Subcutaneous adipose tissue (tissue), 4 donors: ENCODE data around the gene ING3. TPM values are rescaled to one million over a fixed set of nuclear protein-coding genes. Genes with fewer than 3 reads are reported as not detected.

Source experiments
- CTCF ChIP-seq: fragments of 450-650 bp; IDR thresholded peaks from one replicate; pipeline ENCODE4 v1.5.1; 2016; ENCODE audit warnings: low read depth, mild to moderate bottlenecking, control low read depth, antibody characterized with exemption, moderate library complexity
- total RNA-seq, 4 donors: library from RNA; depleted of rRNA; stranded (reverse); fragments of >200 nt; gene quantifications; one replicate each; pipeline ENCODE4 v1.1.0, GENCODE V29; 2016

ING3 gene
- total RNA-seq, 4 donors from 2014 or later: 17.8 to 24.8 (median 18.2) TPM

GRCh38 chr7:121016966-121017365 is 66.4 kb downstream of the ING3 start:
- TF ChIP-seq CTCF: no peak

GRCh38 chr7:121017586-121017985 is 67.0 kb downstream of the ING3 start:
- TF ChIP-seq CTCF: no peak

- no peak for TF ChIP-seq CTCF
Observed at GRCh38 chr7:121019018-121019417, 68.4 kb downstream of the ING3 start.

GRCh38 chr7:121020249-121020988 is 69.8 kb downstream of the ING3 start:
- no peak for TF ChIP-seq CTCF

- TF ChIP-seq CTCF: no peak
Observed at GRCh38 chr7:121020989-121021969, 70.7 kb downstream of the ING3 start.

GRCh38 chr7:121023194-121023593 is 72.6 kb downstream of the ING3 start:
- TF ChIP-seq CTCF: no peak
